ENCODE measurements around the gene MSRB3.

MSRB3 gene

GRCh38 chr12:65252515-65252914, 26.0 kb upstream of the MSRB3 start:
- H3K4me3 ChIP-seq (ENCODE audit: low read depth, low read length) = no peak overlapping the region
- DNase-seq (ENCODE audit: low read depth) = no peak
- no peak for TF ChIP-seq CTCF (IDR thresholded peaks at IDR 0.05; ENCODE audit: control insufficient read depth, extremely low read depth, insufficient read depth)

DNA sequence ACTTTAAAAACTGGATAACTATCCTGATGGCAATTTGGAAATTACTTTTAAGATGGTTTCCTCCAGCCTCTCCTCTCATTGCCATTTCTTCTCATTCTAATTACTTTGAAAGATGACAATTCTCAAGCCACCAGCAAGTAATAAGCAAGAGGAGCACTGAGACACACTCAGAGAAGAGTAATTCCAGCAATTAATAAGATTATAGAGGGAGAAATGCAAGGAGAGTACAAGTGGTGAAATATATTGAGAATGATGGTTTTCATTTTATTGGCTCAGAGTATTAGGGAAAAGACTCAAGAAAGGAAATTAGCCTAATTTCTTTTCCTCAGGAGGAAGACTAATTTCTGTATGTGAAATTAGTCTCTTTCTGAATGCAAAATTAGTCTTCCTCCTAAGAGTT, 20.5 kb upstream of the MSRB3 start:
- H3K4me3 ChIP-seq (ENCODE audit: low read depth, low read length) = no peak overlapping the region
- no peak for DNase-seq (ENCODE audit: low read depth)
- no peak for TF ChIP-seq CTCF (IDR thresholded peaks at IDR 0.05; ENCODE audit: control insufficient read depth, extremely low read depth, insufficient read depth)

GRCh38 chr12:65259501-65259900, 19.0 kb upstream of the MSRB3 start:
- DNase-seq (ENCODE audit: low read depth) = no peak
- TF ChIP-seq CTCF (IDR thresholded peaks at IDR 0.05; ENCODE audit: control insufficient read depth, extremely low read depth, insufficient read depth) = no peak
- no peak overlapping the region for H3K4me3 ChIP-seq (ENCODE audit: low read depth, low read length)

DNA sequence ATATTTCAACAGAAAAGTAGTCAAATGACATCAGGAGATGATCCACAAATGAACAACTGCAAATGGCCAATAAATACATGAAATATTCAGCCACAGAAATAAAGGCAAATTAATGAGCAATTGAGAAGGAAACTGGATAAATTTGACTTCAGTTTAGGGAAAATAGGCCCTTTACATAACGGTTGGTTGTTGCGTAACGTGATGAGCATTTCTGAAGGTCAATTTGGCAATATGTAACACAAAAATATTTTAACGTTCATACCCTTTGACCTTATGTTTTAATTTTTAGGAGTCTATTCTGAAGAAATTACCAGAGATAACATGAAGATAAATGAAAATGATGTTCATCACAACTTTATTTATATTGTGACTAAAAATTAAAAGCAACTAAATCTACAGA, 14.7 kb upstream of the MSRB3 start:
- TF ChIP-seq CTCF (IDR thresholded peaks at IDR 0.05; ENCODE audit: control insufficient read depth, extremely low read depth, insufficient read depth) = no peak
- no peak for DNase-seq (ENCODE audit: low read depth)
- H3K4me3 ChIP-seq (ENCODE audit: low read depth, low read length) = no peak overlapping the region

- TF ChIP-seq CTCF (IDR thresholded peaks at IDR 0.05; ENCODE audit: control insufficient read depth, extremely low read depth, insufficient read depth) = no peak
- DNase-seq (ENCODE audit: low read depth) = no peak
- no peak overlapping the region for H3K4me3 ChIP-seq (ENCODE audit: low read depth, low read length)
Observed at GRCh38 chr12:65266408-65266807, 12.1 kb upstream of the MSRB3 start.

- TF ChIP-seq CTCF (IDR thresholded peaks at IDR 0.05; ENCODE audit: control insufficient read depth, extremely low read depth, insufficient read depth) = no peak
- DNase-seq (ENCODE audit: low read depth) = no peak
- no peak overlapping the region for H3K4me3 ChIP-seq (ENCODE audit: low read depth, low read length)
Observed at GRCh38 chr12:65269603-65270002, 8.9 kb upstream of the MSRB3 start.

- H3K4me3 ChIP-seq (ENCODE audit: low read depth, low read length) = no peak overlapping the region
- DNase-seq (ENCODE audit: low read depth) = no peak
- no peak for TF ChIP-seq CTCF (IDR thresholded peaks at IDR 0.05; ENCODE audit: control insufficient read depth, extremely low read depth, insufficient read depth)
Observed at GRCh38 chr12:65274602-65275272, 3.7 kb upstream of the MSRB3 start.
